Panc1 (cell line): ENCODE results near the gene MRPS33. TPM values are rescaled to one million over a fixed set of nuclear protein-coding genes. Genes with fewer than 3 reads are reported as not detected.

ENCODE experiments used
- ATAC-seq: fragments of 200-7000 bp; cut with Tn5 transposase; 2 replicates; pipeline ENCODE4 v1.9.1; 2020; ENCODE audit warnings: mild to moderate bottlenecking, moderate library complexity
- BruUV-seq: library from RNA; stranded (reverse); fragments of 400-500 nt; replicated peaks from 2 replicates; lab custom pipeline; 2021; lab: Mats Ljungman, UMichigan
- CTCF ChIA-PET: fragments of 300-600 bp; sonication (Branson Sonifier 250); formaldehyde crosslinking; loops from one replicate; lab custom pipeline; 2022; ENCODE audit warnings: antibody characterized with exemption; lab: Charles Lee
- POLR2A ChIA-PET: fragments of 300-600 bp; sonication (Branson Sonifier 250); formaldehyde crosslinking; loops from one replicate; lab custom pipeline; 2022; ENCODE audit warnings: antibody characterized with exemption; lab: Charles Lee
- DNase-seq: peaks from one replicate; pipeline ENCODE4 v3.0.0-alpha.2; 2010; ENCODE audit warnings: low read depth, low spot score
- H3K27ac ChIP-seq: 2 replicates; pipeline ENCODE4 v1.5.1; 2011; ENCODE audit warnings: mild to moderate bottlenecking, low read length, inconsistent platforms
- H3K27me3 ChIP-seq: fragments of 200-500 bp; sonication (Bioruptor generic); 2 replicates; pipeline ENCODE4 v1.6.0; 2014; ENCODE audit warnings: low read length, inconsistent platforms; ENCODE audit not compliant: control insufficient read depth, insufficient read depth
- H3K36me3 ChIP-seq: fragments of 200-500 bp; sonication (Bioruptor generic); 2 replicates; pipeline ENCODE4 v1.5.1; 2014; ENCODE audit warnings: inconsistent platforms, mild to moderate bottlenecking, low read length, moderate library complexity; ENCODE audit not compliant: control insufficient read depth, insufficient read depth
- H3K4me1 ChIP-seq: 2 replicates; pipeline ENCODE4 v1.5.1; 2011; ENCODE audit warnings: inconsistent platforms, mild to moderate bottlenecking, low read length, moderate library complexity; ENCODE audit not compliant: control insufficient read depth, insufficient read depth
- H3K4me3 ChIP-seq, 2 experiments: 2 replicates each; pipeline ENCODE4 v1.5.1; 2011 to 2012; ENCODE audit warnings: low read depth in 2 of 2, low read length in 2 of 2, mild to moderate bottlenecking in 2 of 2, inconsistent platforms in 1 of 2, moderate library complexity in 1 of 2
- H3K9me3 ChIP-seq: fragments of 200-500 bp; sonication (Bioruptor generic); 2 replicates; pipeline ENCODE4 v1.5.1; 2014; ENCODE audit warnings: low read depth, mild to moderate bottlenecking, inconsistent platforms, low read length, moderate library complexity; ENCODE audit not compliant: control insufficient read depth, insufficient read depth
- POLR2AphosphoS5 ChIP-seq: IDR thresholded peaks from 2 replicates; pipeline ENCODE4 v1.6.1; 2012; ENCODE audit warnings: mild to moderate bottlenecking, low read depth, low read length, moderate library complexity
- SIN3A ChIP-seq: IDR thresholded peaks from 2 replicates; pipeline ENCODE4 v1.6.1; 2012; ENCODE audit warnings: low read depth, mild to moderate bottlenecking, low read length, moderate library complexity, borderline replicate concordance; ENCODE audit not compliant: insufficient read depth
- TCF7L2 ChIP-seq: IDR thresholded peaks from 2 replicates; pipeline ENCODE4 v1.6.1; 2011; ENCODE audit warnings: mild to moderate bottlenecking, low read depth, low read length, inconsistent platforms
- in situ Hi-C: cut with HindIII; loops from 2 replicates; pipeline ENCODE4 v1.10.0; 2016; ENCODE audit warnings: low sequenced_read_pairs, low pct_unique_long_range_greater_than_20kb
- intact Hi-C: fragments of 100-400 bp; cut with micrococcal nuclease; formaldehyde crosslinking; loops from one replicate; pipeline ENCODE4 v1.10.0; 2022; ENCODE audit not compliant: unreplicated experiment
- total RNA-seq: library from RNA; stranded (reverse); gene quantifications from one replicate; pipeline ENCODE4 v1.2.1, GENCODE V29; 2021; ENCODE audit not compliant: unreplicated experiment
- TF ChIP-seq, protein P1 (sequence below), 2 experiments: IDR thresholded peaks; 2 replicates each; pipeline ENCODE4 v1.6.1; 2011 to 2012; ENCODE audit warnings: low read depth in 2 of 2, control low read depth in 1 of 2, low read length in 1 of 2, mild to moderate bottlenecking in 1 of 2, moderate library complexity in 1 of 2; ENCODE audit not compliant: insufficient read depth in 1 of 2
- TF ChIP-seq, protein P2 (sequence below): fragments of 450-650 bp; IDR thresholded peaks from 2 replicates; pipeline ENCODE4 v1.5.1; 2017; ENCODE audit warnings: mild to moderate bottlenecking

MRPS33 gene
- total RNA-seq, 1 experiment from 2014 or later, result 68.8 TPM

DNA sequence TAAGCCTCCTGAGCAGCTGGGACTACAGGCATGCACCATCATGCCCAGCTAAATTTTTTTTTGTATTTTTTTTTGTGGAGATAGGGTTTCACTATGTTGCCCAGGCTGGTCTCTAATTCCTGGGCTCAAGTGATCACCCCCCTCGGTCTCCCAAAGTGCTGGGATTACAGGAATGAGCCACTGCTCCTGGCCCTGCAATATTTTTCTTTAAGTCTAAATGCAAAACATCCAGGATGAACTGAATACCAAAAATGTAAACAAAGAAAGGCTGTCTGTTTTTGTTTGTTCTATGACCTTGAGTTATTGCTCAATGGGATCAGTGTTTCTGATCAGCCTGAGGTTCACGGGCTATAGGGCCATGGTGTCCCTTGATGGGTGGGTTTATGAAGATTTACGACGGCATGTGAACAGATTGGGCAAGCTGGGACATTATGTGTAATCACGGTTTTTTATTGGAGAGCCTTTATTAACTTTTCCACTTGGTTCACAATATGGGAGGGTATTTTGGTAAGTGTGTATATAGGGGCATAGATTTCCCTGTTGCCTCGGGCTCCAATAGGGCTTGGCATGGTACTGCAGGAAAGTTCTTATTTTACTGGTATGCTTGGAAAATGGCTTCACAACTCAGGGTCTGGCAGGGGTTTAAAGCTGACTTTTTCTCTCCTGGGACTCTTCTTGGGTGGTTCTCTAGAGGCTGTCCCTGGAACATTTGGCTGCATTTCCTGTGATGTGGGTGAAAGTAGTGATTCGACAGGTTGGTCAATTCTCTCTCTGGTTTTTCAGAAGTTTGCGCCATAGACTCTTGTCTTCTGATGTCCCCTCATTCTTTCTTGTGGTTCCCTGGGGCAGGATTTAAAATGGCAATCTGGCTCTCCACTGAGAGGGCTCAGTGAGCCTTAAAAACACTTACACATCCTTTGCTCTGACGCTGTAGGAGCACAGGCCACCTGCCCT lies 41.6 kb downstream of the MRPS33 start:
- POLR2A ChIA-PET, result no interaction called here
- intact Hi-C loops (no loop called here), in situ Hi-C loops (no loop called here)
- CTCF ChIA-PET, result interaction anchor here (0.6 kb wide), 1 partner anchor 22 kb away, joined by 4 read pairs; no protein-coding TSS in a partner anchor
- Histone ChIP-seq H3K36me3 (no peaks in the 10 kb centered on the region), H3K9me3 (no peaks in the 10 kb centered on the region), H3K4me3 (no peak overlapping the region), H3K27me3 (no peaks in the 10 kb centered on the region), H3K27ac (no peak overlapping the region), H3K4me1 (no peaks in the 10 kb centered on the region)
- BruUV-seq, result no TSS peak
- TF ChIP-seq, protein P1, sequence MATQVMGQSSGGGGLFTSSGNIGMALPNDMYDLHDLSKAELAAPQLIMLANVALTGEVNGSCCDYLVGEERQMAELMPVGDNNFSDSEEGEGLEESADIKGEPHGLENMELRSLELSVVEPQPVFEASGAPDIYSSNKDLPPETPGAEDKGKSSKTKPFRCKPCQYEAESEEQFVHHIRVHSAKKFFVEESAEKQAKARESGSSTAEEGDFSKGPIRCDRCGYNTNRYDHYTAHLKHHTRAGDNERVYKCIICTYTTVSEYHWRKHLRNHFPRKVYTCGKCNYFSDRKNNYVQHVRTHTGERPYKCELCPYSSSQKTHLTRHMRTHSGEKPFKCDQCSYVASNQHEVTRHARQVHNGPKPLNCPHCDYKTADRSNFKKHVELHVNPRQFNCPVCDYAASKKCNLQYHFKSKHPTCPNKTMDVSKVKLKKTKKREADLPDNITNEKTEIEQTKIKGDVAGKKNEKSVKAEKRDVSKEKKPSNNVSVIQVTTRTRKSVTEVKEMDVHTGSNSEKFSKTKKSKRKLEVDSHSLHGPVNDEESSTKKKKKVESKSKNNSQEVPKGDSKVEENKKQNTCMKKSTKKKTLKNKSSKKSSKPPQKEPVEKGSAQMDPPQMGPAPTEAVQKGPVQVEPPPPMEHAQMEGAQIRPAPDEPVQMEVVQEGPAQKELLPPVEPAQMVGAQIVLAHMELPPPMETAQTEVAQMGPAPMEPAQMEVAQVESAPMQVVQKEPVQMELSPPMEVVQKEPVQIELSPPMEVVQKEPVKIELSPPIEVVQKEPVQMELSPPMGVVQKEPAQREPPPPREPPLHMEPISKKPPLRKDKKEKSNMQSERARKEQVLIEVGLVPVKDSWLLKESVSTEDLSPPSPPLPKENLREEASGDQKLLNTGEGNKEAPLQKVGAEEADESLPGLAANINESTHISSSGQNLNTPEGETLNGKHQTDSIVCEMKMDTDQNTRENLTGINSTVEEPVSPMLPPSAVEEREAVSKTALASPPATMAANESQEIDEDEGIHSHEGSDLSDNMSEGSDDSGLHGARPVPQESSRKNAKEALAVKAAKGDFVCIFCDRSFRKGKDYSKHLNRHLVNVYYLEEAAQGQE (IDR thresholded peaks at IDR 0.05; ENCODE audit: insufficient read depth in 1 of 2, low read depth in 2 of 2, low read length in 1 of 2), result no peak
- TF ChIP-seq POLR2AphosphoS5 (no peak), TCF7L2 (no peak), SIN3A (no peak)
- TF ChIP-seq, protein P2, sequence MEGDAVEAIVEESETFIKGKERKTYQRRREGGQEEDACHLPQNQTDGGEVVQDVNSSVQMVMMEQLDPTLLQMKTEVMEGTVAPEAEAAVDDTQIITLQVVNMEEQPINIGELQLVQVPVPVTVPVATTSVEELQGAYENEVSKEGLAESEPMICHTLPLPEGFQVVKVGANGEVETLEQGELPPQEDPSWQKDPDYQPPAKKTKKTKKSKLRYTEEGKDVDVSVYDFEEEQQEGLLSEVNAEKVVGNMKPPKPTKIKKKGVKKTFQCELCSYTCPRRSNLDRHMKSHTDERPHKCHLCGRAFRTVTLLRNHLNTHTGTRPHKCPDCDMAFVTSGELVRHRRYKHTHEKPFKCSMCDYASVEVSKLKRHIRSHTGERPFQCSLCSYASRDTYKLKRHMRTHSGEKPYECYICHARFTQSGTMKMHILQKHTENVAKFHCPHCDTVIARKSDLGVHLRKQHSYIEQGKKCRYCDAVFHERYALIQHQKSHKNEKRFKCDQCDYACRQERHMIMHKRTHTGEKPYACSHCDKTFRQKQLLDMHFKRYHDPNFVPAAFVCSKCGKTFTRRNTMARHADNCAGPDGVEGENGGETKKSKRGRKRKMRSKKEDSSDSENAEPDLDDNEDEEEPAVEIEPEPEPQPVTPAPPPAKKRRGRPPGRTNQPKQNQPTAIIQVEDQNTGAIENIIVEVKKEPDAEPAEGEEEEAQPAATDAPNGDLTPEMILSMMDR, result no peak
- ATAC-seq (no peak), DNase-seq (no peak)

DNA sequence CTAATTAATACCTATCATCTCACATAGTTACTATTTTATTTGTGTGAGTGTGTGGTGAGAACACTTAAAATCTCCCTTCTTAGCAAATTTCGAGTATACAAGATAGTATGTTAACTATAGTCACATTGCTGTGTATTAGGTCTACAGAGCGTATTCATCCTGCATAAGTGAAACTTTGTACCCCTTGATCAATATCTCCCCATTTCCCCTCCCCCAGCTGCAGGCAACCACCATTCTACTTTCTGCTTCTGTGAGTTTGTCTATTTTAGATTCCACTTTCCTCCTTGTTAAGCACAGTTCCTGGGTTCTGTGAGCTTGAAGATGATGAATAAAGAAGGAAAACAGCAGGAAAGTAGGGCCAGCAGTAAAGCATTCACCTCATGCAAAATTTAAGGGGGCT lies 42.4 kb downstream of the MRPS33 start:
- POLR2A ChIA-PET, result no interaction called here
- DNase-seq (no peak), ATAC-seq (no peak)
- Histone ChIP-seq H3K4me3 (no peak overlapping the region), H3K27me3 (no peaks in the 10 kb centered on the region), H3K9me3 (no peaks in the 10 kb centered on the region), H3K27ac (no peak overlapping the region), H3K4me1 (no peaks in the 10 kb centered on the region), H3K36me3 (no peaks in the 10 kb centered on the region)
- TF ChIP-seq POLR2AphosphoS5 (no peak), TCF7L2 (no peak), SIN3A (no peak)
- TF ChIP-seq, protein P1 (IDR thresholded peaks at IDR 0.05; ENCODE audit: insufficient read depth in 1 of 2, low read depth in 2 of 2, low read length in 1 of 2), result no peak
- no TSS peak for BruUV-seq
- in situ Hi-C loops, result no loop called here
- CTCF ChIA-PET, result interaction anchor here (0.7 kb wide), 1 partner anchor 100 kb away, joined by 5 read pairs; no protein-coding TSS in a partner anchor
- intact Hi-C loops, result no loop called here
